GM21717 (cell line): ENCODE data around the gene FSTL1.

ENCODE experiments used
- ATAC-seq: cut with Tn5 transposase; IDR thresholded peaks from one replicate; pipeline ENCODE4 v1.9.1; 2021; ENCODE audit warnings: mild to moderate bottlenecking, moderate library complexity; ENCODE audit not compliant: unreplicated experiment

FSTL1 gene

DNA sequence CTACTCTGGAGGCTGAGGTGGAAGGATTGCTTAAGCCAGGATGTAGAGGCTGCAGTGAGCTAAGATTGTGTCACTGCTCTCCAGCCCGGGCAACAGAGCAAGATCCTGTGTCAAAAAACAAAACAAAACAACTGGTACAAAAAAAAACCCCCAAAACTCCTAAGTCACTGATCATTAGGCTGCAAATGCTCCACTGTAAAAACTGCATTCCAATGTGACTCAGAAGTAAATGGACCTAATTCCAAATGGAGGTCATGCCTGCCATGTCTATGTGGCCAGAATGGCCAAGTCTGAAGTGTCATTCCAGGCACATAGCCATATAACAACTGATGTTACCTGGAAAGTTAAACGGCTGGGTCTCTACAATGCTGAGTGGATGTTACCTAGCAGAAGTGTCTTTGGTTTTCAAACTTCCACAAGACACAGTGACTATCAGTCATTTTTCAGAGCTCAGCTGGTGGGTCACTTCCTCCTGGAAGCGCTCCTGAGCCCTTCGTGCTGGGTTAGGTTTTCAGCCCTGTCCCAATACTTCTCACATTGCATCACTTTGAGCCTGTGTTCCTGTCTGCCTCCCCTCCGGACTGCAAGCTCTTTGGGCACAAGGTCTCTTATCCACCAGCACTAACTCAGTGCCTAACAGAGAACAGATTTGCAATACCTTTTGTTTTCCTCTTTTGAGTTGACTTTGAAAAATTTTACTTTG lies 10.6 kb downstream of the FSTL1 start:
- no peak for ATAC-seq

DNA sequence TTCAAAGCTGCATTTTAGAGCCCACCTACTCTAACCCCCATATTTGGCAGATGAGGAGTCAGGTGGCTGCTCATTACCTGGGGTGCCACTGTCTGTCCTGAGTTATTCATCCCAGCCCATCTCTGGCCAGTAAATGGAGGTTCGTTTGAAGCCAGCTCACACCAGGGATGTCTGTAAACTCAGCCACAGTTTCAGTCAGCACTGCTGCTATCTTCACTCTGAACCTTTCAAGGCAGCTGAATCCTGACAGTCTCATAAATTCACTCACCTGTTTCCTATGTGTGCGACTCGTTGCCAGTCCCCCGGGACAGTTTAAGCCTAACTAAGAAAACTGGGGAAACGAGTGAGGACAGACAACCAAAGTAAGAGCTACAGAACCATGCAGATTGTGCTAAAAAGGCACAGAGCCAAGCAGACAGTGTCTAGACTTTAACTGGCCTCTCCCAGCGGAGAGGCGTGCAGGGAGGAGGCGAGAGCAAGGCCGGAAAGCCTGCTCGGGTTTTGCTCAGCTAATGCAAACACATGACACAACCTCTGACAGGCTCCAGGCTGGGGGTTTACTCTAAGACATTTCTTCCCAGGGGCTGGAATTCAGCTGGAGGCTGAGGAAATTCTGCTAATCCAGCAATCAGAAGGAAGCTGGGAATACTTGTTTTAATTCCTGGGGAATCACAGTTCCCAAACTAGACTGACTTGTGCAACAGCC lies 12.0 kb downstream of the FSTL1 start:
- ATAC-seq, result no peak

DNA sequence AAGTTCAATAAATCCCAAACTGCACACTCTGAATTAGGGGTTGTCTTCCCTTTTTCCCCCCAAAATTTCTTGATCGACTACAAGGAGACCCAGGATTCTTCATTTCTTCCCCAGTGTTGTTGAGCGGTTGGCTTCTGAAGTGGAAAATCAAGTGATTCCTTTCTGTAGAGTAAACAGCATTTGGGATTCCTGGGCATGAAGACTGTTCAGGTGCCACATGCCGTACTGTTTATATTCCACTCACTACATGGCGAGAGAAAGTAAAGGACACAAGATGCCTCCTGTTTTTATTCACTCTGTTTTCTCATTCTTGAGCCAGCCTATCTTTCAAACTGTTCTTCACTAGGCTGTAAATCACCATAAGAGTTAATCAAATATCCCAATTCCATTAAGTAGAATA lies 12.6 kb downstream of the FSTL1 start:
- ATAC-seq, result no peak

DNA sequence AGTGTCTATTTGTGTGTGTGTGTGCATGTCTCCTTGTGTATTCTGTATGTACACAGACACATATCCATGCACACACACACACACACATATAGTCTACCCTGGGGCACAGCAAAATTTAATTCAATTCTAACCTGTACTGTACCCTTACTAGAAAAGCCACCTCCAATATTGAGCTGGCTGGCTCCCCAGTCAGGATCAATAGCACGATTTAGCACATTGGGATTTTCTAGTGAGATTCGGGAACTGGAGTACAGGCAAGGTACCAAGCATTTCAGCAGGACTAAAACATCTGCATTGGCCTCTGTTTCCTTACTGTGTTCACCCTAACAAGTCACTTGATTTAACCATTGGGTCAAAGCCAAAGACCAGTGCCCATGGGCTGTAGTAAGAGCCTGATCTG lies 13.2 kb downstream of the FSTL1 start:
- ATAC-seq, result no peak

DNA sequence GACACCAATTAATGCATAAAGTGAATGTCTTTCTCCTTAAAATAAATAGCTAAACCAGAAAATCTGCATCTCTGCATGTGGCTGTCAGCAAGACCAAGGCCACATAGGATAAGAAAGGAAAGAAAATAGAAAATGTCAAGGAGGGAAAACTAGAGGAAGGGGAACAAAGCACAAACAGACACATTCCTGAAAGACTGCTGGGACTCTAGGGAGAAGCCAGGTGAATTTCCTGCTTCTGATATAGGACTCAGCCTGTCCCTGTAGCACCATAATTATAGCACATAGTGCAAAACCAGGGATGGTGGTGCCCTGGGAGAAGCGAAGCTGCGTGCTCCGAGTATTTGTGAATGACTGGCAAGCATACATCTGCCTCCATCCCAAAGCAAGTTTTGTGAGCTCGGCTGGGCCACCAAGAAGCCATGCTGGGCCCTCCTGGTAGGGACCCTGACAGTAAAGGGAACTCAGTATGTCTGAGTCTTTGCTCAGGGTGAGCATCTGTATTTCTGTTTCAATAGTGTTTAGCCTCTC lies 14.2 kb downstream of the FSTL1 start:
- no peak for ATAC-seq

DNA sequence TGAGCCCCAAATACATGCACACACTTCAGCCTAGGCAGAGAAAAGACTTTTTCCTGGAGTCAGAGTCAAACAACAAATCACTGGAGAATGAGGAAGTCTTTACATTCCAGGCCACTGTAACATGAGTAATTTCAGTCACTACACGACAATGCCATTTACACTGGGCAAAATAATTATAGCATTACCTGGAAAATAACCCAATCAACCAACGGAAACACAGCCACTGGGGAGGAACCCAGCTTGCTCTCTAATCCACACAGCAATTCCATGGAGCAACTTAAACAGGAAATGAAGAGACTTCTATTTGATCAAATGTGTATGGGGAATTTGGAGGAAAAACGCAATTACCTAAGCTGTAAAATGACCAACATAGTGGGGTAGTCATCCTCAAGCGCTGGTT lies 15.2 kb downstream of the FSTL1 start:
- ATAC-seq, result no peak

DNA sequence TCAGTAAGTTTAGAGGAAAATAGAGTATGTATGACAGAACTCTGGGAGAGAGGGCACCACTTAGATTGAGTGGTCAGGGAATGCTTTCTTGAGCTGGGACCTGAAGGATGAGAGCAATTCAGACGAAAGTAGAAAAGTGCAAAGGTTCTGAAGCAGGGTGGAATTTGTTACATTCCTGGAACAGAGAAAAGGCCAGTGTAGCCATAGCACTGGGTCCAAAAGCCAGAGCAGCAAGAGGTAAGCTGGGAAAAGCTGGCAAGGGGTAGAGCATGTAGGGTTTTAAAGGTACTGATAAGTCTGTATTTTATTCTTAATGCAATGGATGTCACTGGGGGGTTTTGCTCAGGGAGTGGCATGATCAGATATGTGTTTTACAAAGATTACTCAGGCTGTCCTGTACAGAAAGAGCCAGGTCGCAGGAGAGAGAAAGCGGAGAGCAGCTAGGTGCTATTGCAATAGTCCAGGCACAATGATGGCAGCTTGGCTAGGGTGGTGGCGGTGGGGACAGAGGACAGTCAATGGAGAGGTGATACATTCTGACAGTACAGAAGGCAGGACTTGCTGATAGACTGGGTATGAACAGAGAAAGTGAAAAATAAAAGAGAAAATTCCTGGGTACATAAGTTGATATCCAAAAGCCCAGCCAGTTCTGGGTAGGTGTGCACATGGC lies 17.0 kb downstream of the FSTL1 start:
- ATAC-seq, result no peak

DNA sequence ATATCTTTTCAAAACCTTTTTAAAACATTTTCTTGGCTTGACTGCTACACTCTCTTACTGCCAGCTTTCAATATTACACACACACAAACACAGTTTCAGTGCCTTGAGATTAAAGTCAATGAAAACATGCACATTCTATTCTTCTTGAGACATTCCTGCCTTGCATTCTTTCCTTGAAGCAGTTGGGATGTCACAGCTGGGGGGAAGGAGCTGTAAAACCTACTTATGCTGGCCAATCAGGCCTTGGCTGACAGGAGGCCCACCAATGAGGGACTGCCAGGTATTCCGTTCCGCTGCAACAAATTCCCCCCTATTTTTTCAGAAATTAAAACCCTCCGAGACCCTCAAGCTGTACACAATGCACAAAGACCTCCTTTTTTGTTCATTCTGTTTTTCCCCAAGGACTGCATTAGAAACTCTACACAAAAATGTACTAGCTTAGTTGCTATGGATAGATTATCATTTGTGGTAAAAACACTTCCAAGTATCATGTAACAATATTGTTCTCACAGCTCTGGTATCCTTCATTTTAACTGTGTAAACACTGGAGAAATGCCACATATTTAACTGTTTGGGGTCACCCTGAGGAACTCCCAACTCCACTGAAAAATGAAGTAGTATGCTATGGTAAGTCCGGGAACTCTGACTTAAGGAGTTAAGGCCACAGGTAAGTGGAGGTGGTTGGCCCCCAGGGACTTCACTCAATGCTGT lies 18.5 kb downstream of the FSTL1 start:
- ATAC-seq, result no peak

DNA sequence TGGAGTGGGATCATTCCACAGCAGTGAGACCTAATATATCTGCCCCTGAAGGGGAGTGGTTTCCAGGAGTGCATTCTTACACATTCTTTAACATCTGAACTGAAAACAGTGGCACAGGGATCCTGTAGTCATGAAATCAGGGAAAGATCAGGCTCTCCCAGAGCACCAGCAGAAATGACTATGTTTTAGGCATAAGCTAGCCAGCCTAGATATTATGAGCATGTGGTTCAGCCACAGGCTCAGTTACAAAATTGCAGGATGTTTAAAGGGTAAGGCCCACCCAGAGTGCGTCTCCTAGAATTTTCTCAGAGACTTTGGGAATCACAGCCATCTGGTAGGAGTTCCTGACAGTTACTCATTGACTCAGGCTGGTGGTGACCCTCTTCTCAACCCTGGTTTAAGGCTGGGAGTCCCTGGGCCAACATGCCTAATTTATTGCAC lies 20.9 kb downstream of the FSTL1 start:
- ATAC-seq, result no peak

DNA sequence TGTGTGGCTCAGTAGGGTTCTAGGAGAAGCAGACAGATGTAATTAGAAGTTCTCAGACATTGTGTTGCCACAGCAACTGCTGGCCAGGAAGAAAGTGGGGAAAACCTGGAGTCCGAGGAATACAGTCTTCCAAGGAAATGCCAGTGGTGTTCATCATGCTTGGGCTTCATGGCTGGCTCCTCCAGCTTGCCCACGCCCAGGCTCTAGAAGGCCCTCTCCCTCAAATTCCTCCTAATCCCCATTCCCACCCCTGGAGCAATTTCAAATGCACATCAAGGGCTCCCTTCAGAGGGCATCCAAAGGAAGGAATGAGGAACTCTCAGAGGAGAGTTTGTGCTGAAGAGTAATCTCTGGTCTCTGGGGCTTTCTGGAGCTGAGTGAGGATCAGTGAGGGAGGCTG lies 21.9 kb downstream of the FSTL1 start:
- no peak for ATAC-seq

DNA sequence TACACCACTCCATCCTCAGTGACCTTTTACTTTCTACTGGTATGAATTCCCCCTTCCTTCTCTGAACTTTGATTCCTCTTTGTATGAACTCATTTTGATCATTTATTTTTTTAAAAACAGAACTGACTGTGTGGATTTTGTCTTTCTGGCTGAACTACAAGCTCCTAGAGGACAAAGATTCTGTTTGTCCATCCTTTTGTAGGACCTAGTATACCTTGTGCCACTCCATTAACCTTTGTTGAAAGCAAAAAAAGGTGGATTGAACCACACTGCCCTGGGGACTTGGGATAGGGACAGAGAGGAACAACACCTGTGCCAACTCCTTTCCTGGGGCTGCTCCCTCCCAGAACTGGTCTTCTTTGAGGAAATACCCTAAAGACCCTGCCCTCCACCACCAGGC lies 23.6 kb downstream of the FSTL1 start:
- no peak for ATAC-seq

DNA sequence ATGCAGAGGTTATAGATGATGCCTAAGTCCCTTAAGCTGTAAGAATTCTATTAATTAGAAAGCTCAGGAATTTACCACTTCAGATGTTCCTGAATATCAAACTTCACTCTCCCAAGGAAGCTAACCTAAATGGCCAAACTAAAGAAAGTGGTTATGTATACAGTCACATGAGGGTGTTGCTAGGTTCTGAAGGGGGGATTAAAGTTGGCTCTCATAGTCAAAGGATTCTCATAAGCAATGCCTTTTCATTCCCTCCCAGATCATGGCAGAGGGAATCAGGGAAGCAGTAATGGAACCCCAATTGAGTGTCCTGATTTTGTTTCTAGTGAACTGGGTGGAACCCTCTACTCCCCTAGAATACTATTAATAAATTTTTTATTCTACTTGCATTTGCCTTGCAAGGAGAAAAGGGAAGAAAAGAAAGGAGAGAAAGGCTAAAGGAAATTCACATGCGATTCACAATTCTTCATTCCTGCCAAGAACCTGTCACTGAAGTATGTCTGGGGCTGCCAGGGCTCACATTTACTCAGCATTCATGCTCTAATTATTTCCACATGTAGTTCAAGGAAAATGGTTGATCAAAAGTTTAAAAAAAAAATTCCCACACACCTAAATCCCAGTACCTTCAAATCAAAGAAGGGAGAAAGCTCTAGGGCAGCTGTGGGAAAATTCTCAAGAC lies 25.1 kb downstream of the FSTL1 start:
- no peak for ATAC-seq

DNA sequence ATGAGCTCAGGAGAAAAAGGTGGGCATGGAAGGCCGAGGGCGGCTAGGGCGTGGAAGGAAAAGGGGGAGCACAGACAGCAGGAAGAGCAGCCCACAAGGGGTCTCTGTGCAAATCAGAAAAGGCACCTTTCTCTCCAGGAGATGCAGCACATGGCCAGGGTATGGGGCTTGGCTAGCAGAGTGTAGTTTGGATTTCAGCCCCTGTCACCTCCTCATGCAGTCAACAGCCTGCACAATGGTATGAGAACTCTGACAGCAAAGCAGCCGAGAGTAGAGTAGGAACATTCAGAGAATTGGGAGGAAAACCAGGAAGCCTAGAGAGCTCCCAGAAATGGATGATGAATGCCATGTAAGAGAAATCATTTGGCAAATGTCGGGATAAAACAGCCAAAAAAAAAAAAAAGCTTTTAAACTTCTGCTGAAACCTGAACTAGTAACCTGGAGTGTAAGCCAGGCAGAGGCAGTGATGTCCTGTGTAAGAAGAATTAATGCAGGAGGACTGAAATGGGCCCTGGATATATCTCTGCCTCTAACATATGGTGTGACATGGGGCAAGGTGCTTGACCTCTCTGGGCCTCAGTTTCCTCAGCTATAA lies 25.7 kb downstream of the FSTL1 start:
- ATAC-seq, result no peak

DNA sequence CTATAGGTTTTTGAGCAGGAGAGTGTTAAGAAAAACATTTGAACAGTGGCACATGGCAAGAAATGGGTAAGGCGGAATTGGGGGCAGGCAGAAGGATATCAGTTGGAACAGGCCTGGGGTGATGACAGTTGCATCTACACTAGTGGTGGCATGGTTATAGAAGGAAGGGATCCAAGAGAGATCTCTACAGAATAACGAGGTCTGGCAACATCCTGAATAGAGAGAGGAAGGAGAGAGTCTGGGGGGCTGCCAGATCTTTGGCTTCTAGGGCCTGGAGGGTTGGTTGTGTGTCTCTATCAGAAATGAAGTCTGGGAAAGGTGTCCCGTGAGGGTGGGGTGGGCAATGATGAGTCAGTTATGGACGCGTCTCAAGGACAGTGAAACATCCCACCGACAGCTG lies 26.3 kb downstream of the FSTL1 start:
- no peak for ATAC-seq

DNA sequence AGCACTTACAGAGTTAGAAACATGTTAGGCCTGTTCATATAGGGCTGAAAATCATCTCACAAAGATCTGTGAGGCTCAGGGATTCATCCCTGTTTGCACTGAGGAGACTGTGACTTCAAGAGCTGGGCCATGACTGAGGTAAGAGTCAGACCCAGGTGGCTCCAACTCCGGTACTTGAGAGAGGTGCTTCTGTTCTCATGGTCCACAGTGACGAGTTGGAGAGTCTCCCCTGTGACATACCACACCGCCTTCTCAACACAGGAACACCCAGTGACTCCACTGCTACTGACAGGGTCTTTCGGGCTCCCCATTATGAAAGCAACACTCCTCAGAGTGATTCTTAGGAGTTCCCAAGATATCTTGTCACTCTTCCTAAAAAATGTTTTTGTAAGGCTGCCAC lies 27.4 kb downstream of the FSTL1 start:
- no peak for ATAC-seq

DNA sequence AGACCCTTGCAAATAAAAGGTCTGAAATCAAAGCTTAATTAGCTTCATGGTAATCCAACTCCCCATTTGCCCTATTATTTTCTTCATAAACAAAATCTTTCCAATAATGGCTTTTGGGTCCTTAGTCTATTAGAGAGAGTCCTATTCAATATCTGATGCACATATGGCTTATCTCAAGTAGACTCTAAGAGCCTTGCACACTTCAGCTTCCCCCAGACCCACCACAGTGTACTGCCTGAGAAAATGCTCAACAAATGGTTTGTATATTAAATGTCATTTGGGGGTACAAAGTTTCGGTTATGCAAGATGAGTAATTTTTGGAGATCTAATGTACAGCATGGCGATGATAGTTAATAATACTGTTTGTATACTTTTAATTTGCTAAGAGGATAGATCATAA lies 28.9 kb downstream of the FSTL1 start:
- no peak for ATAC-seq

DNA sequence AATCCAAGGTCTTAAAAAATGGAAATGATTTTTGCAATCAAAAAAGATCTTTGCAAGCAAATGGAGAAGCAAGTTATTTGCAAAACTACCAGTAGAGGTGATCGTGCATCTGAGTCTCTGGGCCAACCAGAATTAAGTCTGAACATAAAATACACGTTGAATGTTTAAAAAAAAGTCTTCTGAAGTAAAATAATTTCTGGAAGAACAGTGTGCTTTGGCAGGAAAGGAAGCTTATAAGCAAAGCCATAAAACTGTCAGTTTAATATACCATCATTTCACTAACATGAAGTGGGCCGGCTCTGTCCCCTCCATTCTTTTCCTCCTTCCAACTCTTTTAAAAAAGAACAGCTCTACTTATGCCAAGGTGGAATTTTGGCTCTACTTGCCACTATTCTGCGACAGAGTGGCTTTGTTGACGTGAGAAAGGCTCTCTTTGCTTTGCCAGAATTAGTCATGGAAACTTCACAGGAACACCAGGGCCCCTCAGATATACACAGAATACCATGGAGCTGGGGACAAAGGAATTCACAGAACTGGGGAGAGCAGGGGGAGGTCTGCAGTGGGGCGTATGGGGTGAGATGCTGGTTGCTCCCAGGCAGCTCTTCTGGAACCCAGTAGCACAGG lies 29.8 kb downstream of the FSTL1 start:
- ATAC-seq, result no peak

DNA sequence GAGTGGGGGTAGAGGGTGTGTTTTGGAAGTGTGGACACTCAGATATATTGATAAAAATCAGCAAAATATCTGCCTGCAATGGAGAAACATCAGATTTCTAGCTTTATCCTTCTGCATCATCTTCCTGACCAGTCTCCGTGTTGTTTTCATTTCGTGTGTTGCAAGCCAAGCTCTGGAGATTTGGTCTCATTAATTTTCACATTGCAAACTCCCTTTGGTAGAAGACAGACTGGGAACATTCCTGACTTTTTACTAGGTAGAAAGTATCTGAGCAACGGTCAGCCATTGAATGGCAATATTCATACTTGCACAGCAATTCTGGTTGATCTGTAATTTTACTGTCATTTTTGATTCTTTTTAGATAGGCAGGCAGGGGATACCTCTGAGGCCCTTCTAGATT lies 30.4 kb downstream of the FSTL1 start:
- no peak for ATAC-seq

DNA sequence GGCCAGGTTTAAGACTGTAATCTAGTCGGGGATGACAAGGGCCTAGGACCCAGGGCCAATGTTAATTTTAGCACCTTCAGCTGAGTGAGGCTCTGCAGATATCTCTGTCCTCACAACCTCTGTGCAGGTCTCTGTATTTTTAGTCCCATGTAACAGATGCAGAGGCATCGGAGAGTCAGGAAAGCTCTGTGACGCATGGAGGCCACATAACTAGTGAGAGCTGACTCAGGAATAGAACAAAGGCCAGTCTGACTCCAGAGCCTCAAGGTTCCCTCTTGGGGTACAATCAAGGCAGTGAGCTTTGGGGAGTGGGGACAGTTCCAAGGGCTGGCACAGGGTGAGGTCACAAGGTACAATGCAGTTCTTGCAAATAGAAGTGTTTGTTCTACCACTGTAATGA lies 31.0 kb downstream of the FSTL1 start:
- ATAC-seq, result no peak
